ENCODE measurements around the gene DBN1. TPM values are rescaled to one million over a fixed set of nuclear protein-coding genes. Genes with fewer than 3 reads are reported as not detected.

DBN1 gene
- 83.3 TPM for total RNA-seq (ENCODE audit: insufficient read depth, low replicate concordance)

DNA sequence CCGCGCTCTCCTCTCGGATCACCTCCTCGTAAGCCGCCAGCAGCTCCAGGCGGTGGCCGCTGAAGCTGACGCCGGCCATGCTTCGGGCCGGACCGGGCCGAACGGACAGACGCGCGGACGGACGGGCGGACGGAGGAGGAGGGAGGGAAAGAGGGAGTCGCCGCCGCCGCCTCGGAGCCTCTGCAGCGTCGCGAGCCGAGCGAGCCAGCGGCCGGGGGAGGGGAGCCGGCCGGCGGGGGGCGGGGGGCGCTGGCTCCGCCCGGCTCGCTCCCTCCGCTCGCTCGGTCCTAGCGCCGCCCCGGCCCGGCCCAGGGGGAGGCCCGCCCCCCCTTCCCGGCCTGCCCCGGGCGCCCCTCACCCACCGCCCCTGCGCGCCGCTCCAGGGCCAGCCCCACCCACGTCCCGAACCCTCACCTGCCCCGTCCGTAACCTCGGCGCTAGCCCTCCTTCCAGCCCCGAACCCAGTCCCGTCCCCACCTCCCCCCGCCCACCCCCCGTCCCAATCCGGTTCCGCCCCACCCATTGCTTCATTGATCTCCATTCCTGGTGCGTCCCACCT is at the start of gene DBN1:
DBN1 (minus strand) TSS at position 192 of the 559 bp plus-strand sequence; CDS start at position 79, 113 bp downstream.
- peak; percentile 69 for DNase-seq (ENCODE audit: low spot score)

DNA sequence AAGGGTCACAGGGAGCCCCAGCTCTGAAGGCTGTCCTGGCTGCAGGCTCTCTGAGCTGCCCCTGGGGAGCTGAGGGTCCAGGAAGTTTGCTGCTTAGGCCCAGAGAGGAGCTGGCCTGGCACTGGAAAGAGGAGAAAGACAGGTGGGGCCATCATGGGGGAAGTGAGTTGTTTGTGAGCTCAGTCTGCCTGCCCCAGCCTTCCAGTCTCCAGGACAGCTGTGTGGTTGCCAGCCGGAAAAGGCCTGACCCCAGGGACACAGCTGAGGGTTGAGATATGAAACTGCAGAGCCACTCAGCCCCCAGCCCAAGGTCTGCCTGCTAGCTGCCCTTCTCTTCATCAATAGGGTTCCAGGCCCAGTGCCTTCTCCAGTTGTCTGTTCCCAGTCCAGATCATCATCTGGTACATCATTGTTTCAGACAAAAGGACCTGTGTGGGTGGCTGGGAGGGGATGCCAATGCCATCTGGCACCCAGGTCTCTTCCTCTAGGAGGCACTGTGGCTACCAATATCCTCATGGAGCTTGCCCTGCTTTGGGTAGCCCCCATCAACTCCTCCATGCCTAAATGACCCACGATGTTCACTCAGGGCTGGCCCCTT is 47.6 kb upstream of the DBN1 start:
- no peak for DNase-seq (ENCODE audit: low spot score)

DNA sequence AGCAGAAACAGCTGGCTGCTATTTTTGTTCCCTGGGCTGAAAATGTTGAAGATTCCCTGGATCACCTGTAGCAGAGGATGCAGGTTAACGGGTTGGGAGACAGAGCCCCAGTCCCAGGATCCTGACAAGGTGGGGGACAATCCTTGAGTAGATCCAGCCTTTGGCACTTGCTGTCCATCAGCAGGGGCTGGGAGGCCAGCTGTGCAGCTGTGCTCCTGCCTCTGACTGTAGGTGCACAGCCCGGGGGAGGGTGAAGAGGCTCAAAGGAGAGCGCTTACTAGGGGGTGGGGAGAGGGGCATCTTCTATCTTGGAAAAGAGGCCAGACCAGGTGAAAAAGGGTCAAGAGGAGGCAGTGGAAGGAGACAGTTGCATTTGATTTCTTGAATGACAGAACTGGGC is 46.8 kb upstream of the DBN1 start:
- DNase-seq (ENCODE audit: low spot score), result no peak

DNA sequence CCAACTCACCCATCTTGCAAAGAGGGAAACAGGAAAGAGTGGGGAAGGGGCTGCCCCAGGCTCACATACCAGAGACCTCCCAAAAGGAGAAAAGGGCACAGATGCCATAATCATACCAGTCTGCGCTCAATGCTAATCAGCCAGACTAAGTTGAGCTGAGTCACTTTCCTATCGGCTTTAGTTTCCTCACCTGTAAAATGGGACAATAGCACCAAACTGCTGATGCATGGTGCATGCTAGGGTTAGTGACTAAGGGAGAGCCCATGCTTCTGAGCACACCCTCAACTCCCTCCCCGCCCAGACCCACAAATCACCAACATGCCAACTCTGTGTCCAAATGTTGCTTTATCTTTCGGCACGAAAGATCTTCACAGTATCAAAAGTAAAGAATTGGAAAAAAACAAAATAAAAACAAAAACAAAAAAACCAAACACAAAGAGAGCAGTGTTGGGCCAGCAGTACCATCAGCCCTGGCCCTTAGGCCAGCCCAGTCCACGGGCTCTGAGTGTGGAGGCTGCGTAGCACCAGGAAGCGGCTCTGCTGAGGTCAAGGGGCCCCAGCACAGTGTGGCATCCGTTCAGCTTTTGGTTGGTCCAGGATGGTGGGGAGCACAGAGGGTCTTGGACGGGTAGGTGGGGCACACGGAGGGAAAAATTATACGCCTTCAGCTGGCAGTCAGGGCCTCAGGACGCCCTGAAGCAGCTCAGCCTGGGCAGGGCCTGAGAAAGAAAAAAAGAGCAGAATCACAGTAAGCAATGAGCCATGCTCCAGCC is 46.2 kb upstream of the DBN1 start:
- DNase-seq (ENCODE audit: low spot score), result no peak

DNA sequence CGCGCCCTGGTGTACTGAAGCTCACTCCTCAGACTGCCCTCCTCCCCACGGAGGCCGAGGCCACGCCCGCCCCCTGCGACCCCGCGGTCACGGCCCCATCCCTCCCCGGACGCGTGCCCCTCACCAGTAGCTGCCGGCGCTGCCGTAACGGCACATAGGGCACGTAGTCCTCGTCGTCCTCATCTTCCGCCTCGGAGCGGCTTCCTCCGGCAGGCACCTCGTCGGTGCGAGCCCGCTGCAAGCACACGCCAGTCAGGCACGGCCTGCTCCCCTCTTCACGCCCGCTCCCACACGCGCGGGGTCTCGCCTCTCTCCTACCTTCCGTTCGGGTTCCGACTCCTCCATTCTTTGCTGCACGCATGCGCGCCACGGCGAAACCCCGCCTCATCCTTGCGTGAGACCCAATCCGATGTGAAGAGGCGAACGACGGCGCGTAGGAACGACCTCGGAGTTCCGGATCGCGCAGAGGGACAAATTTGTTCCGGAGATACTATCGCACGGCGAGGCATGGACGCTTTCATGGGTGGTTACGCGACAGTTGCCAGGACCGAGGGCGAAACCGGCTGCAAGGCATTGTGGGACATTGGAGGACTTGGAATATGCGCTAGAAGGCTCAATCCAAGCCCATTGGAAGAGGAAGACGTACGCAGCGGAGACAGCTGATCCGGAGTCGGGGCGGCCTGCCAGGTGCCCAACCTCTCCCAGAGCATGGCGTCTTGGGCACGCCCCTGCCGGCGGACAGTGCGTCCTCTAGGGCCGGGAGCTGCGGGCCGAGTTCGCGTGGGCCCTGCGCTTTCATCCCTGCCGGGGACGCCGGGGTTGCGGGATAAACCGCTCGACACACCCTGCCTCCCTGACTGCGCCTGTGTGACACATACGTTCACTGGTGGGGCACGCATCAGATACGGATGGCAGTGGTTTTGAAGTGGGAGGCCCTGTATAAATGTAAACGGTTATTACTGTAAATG is 43.5 kb upstream of the DBN1 start, which contains the start of gene DDX41:
DDX41 (minus strand) TSS at position 361 of the 968 bp plus-strand sequence; CDS start at position 345, 16 bp downstream.
- DNase-seq (ENCODE audit: low spot score), result peak; percentile 100

DNA sequence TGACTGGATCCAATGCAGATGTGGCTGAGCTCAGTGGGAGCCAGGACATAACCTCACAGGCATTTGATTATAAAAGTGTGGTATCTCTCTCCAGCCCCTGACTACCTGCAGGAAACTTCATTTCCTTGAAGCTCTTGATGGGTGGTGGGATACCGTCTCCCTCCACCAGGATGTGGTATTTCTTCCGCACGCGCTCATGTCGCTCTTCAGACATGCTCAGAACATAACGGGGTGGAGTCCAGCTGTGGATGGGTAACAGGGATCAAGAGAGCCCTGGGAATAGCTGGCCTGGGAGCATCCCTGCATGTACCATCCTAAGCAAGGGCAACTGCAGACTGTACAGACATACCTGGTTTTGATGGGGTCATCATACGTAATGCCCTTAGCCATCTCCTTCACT is 42.1 kb upstream of the DBN1 start:
- no peak for DNase-seq (ENCODE audit: low spot score)

DNA sequence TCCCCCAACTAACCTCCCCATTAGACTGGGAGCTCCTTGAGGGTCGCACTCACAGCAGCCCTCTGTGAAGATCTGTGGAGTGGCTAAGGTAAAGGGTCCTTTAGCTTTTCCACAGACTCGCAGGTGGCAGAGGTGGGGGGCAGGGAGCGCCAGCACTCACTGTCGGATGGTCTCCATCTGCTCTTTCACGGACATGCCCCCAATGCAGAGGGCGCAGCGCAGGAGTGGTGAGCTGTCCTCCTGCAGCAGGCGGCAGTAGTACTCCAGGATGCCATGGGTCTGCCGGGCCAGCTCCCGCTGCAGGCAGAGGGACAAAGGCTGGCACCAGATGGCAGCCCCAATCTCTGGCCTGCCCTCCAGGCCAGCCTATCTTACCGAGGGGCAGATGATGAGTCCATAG is 41.1 kb upstream of the DBN1 start:
- no peak for DNase-seq (ENCODE audit: low spot score)

DNA sequence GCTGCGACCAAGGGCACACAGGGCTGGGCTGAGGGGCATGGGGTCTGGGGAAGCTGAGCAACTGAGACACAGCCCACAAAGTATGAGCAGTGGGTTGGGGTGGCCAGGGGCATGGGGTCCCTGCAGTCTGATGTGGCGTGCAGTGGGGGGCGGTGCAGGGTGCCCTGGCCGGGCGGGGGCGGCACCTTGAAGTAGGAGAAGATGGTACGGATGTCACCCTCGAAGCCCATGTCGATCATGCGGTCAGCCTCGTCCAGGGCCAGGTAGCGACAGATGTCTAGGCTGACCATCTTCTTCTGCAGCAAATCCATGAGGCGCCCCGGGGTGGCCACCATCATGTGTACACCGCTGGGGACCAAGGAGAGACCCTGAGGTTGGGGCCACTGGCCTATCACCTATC is 40.1 kb upstream of the DBN1 start:
- no peak for DNase-seq (ENCODE audit: low spot score)

DNA sequence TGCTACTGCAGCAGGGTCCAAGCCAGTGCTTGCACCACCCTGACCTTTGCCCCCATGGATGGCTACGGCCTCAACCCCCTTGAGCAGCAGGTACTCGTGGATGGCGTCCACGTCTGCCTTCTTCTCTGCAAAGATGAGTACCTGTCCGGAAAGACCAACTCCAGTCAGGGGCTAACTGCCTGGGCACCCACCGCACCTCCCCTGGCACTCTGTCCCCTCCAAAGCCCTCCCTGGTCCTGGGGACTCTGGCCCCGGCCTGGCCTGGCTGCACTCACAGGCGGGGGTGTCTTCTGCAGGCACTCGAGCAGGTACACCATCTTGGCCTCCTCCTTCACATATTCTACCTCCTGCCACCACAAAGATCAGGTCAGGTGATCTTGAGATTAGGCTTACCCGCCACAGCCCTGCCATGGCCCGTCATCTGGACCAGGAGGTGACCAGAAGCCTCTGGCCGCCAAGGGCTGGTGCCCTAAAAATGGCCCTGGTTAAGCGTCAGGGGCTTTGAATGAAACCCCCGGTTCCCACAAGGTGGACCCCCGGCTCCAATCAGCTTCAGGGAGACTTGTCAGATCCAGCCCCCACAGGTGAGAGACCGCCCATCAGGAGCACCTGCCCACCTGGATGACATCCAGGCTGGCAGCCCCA is 39.4 kb upstream of the DBN1 start:
- DNase-seq (ENCODE audit: low spot score), result no peak

DNA sequence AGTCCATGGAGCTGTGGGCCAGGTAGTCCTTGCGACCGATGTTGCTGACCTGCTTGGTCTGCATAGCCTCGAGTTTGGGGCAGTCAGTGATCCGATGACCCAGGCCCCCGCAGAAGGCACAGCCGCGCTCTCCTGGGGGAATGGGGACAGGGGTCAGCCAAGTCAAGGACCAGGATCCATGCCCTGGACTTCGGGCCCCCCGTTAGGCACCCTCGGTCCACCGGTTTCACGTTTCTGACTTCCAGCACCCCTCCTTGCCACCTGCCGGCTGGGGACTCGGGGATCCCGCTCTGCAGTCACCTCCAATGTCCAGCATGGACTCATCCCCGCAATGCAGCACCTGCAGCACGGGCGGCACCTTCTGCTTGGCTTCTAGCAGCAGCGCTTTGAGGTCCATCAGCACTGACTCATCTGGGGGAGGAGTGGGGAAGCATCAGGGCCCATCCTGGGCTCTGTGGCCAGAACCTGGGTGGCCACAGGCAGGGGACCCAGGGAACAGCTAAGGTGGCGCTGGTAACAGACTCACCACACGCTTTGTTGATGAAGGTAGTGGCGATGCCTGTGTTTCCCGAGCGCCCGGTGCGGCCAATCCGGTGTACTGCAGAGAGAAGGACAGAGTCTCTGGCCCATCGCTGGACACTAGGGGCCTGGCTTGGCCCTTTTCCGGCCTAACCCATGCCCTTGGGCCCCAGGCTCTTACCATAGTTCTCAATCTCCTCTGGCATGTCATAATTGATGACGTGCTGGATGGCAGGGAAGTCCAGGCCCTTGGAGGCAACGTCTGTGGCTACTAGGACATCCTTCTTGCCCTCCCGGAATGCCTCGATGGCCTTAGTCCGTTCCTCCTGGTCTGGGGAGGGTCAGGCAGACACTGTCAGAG is 38.6 kb upstream of the DBN1 start:
- no peak for DNase-seq (ENCODE audit: low spot score)

DNA sequence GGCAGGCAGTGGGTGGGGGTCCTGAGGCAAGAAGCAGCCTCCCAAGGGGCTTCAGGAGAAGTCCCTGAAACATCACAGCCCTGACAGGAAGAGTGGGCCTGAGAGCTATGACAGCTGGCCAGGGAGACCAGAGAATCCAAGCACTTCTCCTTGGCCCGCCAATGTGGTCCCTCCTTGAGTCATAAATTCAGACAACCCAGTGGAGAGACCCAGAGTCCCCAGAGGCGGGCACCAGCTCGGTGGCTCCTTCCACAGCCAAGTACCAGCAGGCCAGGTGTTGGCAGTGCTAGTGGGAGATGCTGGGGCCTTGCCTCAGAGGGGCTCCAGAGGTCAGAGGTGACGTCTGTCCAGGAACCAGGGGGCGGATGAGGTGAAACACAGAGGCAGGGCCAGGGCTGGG is 37.7 kb upstream of the DBN1 start:
- no peak for DNase-seq (ENCODE audit: low spot score)

DNA sequence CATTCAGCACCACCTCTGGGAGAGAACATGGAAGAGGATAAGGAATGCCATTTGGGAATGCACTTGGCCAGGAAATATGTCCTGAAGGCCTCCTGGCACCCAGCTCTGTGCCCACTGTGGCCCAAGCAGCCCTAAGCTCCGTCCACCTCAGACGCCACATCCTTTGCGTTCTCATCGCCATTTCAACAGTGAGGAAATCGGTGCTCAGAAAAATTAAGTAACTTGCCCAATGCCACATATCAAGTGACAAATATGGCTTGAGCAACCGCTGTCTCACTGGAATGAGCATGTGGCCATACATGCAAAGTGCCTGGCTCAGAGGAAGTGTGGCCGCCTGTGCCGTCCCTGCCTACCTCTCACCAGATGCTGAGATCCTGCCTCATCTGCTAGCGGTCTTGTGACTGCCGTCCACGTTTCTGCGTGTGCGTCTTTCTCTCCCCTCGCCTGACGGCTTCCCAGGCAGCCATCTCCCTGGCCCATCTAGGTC is 37.2 kb upstream of the DBN1 start:
- DNase-seq (ENCODE audit: low spot score), result no peak

DNA sequence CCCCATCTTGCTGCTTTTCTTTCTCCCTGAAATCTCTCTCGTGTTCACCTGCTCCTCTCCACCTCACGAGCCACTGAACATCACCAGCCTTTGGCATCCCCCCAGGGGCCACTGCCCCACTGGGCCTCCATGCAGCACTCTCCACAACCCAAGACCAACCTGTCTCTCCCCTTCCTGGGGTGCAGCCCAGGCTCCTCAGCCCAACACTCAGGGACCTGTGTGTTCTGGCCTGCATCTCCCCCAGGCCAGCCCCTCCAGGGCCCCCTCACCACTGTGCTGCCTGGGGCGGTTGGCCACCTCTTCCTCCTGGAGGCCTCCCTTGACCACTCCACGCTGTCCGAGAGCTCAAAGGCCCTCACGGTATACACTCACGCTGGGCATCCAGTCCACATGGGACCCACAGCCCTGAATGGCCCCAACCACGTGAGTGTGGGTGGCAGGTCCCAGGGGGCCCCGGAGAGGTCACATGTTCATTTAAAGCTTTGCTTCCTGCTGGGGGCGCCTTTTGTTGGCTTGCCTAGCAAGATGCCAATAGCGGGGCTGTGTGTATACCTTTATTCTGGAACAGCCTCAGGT is 36.6 kb upstream of the DBN1 start:
- DNase-seq (ENCODE audit: low spot score), result no peak

DNA sequence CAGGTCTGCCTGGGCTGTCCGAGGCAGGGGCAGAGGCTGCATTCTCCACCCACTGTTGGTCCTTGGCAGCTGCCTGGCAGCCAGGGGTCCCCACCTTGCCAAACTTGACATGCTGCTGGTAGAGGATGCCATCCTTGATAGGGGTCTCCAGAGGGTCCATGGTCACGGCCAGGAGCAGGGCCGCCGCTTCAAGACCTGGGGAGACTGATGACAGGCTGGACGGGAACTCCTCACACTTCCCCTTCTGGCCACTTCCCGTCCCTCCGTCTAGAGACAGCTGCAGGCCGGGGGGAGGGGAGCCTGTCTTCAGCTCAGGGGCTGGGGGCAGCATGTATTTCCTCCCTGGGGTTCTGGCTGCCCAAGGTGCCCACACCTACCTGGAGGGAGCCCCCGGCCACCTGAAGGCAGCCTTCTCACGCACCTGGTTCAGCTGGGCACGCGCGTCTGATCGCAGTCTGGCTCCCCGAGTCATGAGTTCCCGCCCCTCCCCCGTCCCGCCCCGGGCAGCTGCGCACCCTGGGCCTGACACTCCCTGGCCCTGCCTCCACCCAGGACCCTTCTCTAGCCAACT is 36.0 kb upstream of the DBN1 start, which contains the start of gene DOK3:
DOK3 (minus strand) TSS at position 446 of the 571 bp plus-strand sequence; CDS start at position 160, 286 bp downstream.
- no peak for DNase-seq (ENCODE audit: low spot score)

DNA sequence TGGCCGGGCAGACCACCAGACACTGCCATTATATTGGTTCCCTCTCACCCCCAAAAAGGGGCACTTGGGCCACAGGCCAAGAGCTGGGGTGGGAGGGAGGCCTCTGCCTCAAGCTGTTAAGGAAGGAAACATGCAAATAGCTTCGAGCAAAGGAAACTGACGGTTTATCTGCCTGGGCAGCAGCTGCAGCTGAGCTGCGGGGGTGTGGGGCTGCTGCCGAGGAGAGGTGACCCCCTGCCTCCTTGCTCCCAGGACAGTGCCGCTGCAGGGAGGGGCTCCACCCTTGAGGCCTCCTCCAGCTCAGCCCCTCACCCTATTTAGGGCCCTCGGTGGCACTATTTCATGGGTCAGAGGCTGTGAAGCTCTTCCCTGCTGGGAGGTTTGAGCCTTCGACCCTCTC is 35.4 kb upstream of the DBN1 start:
- no peak for DNase-seq (ENCODE audit: low spot score)

DNA sequence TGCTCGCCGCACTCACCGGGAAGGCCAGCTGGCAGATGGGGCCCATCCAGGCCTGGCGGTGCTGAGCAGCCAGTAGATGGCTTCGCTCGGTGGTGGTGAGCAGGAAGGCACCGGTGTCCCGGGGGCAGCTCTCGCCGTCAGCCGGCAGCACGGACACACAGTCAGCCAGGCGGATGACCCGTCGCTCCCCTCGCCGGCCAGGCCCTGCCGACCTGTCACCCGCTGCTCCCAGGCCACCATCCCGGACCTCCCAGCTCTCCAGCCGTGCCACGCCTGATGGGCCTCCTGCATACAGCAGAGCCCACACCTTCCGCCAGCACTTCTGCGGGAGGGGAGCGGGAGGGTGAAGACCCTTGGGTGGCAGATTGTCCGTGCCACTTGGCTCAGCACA is 34.8 kb upstream of the DBN1 start:
- no peak for DNase-seq (ENCODE audit: low spot score)

DNA sequence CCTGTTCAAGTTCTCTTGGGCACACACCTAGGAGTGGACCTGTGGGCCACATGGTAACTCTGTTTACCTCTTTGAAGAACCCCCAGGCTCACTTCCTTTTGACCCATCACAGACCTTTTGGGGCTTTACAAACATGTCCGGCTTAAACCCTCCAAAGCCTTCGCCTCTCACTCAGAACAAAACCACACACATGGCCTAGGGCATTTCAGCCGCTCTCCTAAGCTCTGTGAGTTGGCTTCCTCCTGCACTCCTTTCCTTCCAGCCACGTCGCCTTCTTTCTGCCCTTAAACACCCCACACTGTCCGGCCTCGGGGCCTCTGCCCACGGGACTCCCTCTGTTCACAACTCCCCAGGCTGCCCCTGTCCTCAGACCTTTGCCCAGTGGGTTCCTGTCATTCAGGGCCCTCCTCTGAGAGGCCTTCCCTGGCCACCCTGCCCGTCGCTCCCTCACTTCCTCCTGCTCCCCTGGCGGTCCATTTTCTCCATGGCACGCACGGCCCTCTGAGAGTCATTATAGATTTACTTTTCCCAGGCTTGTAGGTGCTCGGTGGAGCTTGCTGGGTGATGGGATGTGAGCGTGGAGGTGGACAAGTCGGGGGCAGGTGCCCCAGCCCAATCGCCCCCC is 34.3 kb upstream of the DBN1 start:
- DNase-seq (ENCODE audit: low spot score), result no peak

DNA sequence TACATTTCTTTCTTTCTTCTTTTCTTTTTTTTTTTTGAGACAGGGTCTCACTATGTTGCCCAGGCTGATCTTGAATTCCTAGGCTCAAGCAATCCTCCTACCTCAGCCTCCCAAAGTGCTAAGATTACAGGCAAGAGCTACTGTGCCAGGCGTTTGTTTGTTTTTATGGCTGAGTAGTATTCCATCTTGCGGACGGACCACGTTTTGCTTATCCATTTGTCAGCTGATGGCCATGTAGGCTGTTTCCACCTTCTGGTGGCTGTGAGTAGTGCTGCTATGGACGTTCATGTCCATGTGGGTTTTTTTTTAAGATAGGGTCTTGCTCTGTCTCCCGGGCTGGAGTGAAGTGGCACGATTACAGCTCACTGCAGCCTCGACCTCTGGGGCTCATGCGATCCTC is 33.7 kb upstream of the DBN1 start:
- DNase-seq (ENCODE audit: low spot score), result no peak

DNA sequence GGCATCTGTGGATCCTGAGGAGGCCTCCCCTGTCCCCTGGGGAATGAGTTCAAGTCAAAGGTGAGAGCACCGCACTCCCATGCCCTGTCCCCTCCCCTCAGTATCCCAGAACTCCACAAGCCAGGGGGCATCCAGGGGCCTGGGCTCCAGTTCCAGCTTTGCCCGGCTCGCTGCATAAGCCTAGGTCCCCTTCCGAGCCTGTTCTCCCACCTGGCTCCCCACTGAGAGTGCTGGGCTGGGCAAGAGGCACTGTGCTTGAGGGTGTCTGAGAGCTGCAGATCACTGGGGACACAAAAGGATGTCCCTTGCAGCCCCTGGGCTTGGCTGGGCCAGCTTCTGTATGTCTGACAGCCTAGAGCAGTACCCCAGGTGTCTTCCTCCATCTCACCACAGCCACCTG is 31.6 kb upstream of the DBN1 start:
- no peak for DNase-seq (ENCODE audit: low spot score)

Data from umbilical cord (tissue), 2 donors.